Keratinocyte (primary cell): Measurements from ENCODE around the gene BCL2L1. TPM values are rescaled to one million over a fixed set of nuclear protein-coding genes. Genes with fewer than 3 reads are reported as not detected.

ENCODE experiments used
- DNase-seq: peaks from one replicate; pipeline ENCODE4 v3.0.0-alpha.2; 2011; ENCODE audit warnings: low read depth, missing footprints, low spot score
- FAIRE-seq: peaks from 2 replicates; lab custom pipeline; 2011; peaks lifted over from hg19 to GRCh38; lab: Jason Lieb, UNC
- H2AFZ ChIP-seq: 2 replicates; pipeline ENCODE4 v1.6.0; 2012; ENCODE audit warnings: low read length, control low read depth, inconsistent platforms; ENCODE audit not compliant: control insufficient read depth
- H3K27ac ChIP-seq: 2 replicates; pipeline ENCODE4 v1.5.1; 2011; ENCODE audit warnings: low read length; ENCODE audit not compliant: control insufficient read depth, insufficient read depth
- H3K27me3 ChIP-seq: 3 replicates; pipeline ENCODE4 v1.6.0; 2011; ENCODE audit warnings: low read length; ENCODE audit not compliant: control insufficient read depth, insufficient read depth; ENCODE audit errors: extremely low read depth
- H3K36me3 ChIP-seq, 2 experiments: 2 replicates in 1 of 2; 3 replicates in 1 of 2; pipeline ENCODE4 v1.5.1; 2011; ENCODE audit warnings: low read length in 2 of 2, mild to moderate bottlenecking in 1 of 2; ENCODE audit not compliant: control insufficient read depth in 2 of 2, insufficient read depth in 2 of 2; ENCODE audit errors: extremely low read depth in 1 of 2
- H3K4me1 ChIP-seq: 3 replicates; pipeline ENCODE4 v1.5.1; 2011; ENCODE audit warnings: low read length; ENCODE audit not compliant: control insufficient read depth, insufficient read depth; ENCODE audit errors: extremely low read depth
- H3K4me2 ChIP-seq: 3 replicates; pipeline ENCODE4 v1.6.0; 2011; ENCODE audit warnings: low read depth, low read length; ENCODE audit not compliant: control insufficient read depth, insufficient read depth; ENCODE audit errors: extremely low read depth
- H3K4me3 ChIP-seq, 3 experiments: fragments of 200-600 bp in 1 of 3; sonication (generic) in 1 of 3; 2 replicates in 2 of 3; 3 replicates in 1 of 3; pipeline ENCODE4 v1.5.1; 2011 to 2016; ENCODE audit warnings: low read length in 3 of 3, mild to moderate bottlenecking in 3 of 3, control low read depth in 2 of 3, inconsistent platforms in 1 of 3, low read depth in 1 of 3, mixed read lengths in 1 of 3, mixed run types in 1 of 3, moderate library complexity in 1 of 3; ENCODE audit not compliant: control insufficient read depth in 2 of 3, insufficient read depth in 2 of 3; ENCODE audit errors: extremely low read depth in 1 of 3
- H3K79me2 ChIP-seq: 2 replicates; pipeline ENCODE4 v1.6.0; 2012; ENCODE audit warnings: low read length; ENCODE audit not compliant: control insufficient read depth, insufficient read depth
- H3K9ac ChIP-seq: 3 replicates; pipeline ENCODE4 v1.6.0; 2011; ENCODE audit warnings: low read length; ENCODE audit not compliant: control insufficient read depth, insufficient read depth; ENCODE audit errors: extremely low read depth
- H3K9me1 ChIP-seq: 3 replicates; pipeline ENCODE4 v1.6.0; 2011; ENCODE audit warnings: low read length; ENCODE audit not compliant: control insufficient read depth, insufficient read depth; ENCODE audit errors: extremely low read depth
- H3K9me3 ChIP-seq: 2 replicates; pipeline ENCODE4 v1.5.1; 2012; ENCODE audit warnings: low read depth, low read length; ENCODE audit not compliant: control insufficient read depth
- H4K20me1 ChIP-seq: 3 replicates; pipeline ENCODE4 v1.6.0; 2011; ENCODE audit warnings: low read length; ENCODE audit not compliant: control insufficient read depth, insufficient read depth; ENCODE audit errors: extremely low read depth
- EZH2 ChIP-seq: IDR thresholded peaks from one replicate; pipeline ENCODE4 v1.6.1; 2012; ENCODE audit warnings: inconsistent platforms, mild to moderate bottlenecking, low read length, moderate library complexity
- dilution Hi-C: fragments of 300-500 bp; cut with MboI; formaldehyde crosslinking; loops from one replicate; pipeline ENCODE4 v1.7.0; 2020; ENCODE audit warnings: low sequenced_read_pairs; ENCODE audit not compliant: extremely low pct_ligation_motif_present
- polyA plus RNA-seq, 5 experiments: library from polyadenylated mRNA; depleted of rRNA in 3 of 5; stranded (reverse) in 3 of 5; stranded (forward) in 1 of 5; unstranded in 1 of 5; fragments of >200 nt; gene quantifications; 1 replicate in 1 of 5; 2 replicates in 3 of 5; 3 replicates in 1 of 5; pipeline versions ENCODE4 v1.2.1 to v1.2.3, GENCODE V29; 2011 to 2012; ENCODE audit warnings: missing spikeins in 2 of 5, low read depth in 1 of 5, low replicate concordance in 1 of 5
- TF ChIP-seq, protein P1 (sequence below), 3 experiments: IDR thresholded peaks in 1 of 3; conservative IDR thresholded peaks in 1 of 3; optimal IDR thresholded peaks in 1 of 3; 2 replicates in 2 of 3; 3 replicates in 1 of 3; pipeline versions ENCODE3 to v1.5.1; 2011; ENCODE audit warnings: low read length in 3 of 3, mild to moderate bottlenecking in 3 of 3, moderate library complexity in 2 of 3, control low read depth in 1 of 3, inconsistent platforms in 1 of 3; ENCODE audit not compliant: insufficient read depth in 2 of 3; ENCODE audit errors: extremely low read depth in 1 of 3

The BCL2L1 gene
- polyA plus RNA-seq, 1 donor (not counting 4 experiments of a cell fraction or from before 2014, with no cell fraction given) = 109 TPM

DNA sequence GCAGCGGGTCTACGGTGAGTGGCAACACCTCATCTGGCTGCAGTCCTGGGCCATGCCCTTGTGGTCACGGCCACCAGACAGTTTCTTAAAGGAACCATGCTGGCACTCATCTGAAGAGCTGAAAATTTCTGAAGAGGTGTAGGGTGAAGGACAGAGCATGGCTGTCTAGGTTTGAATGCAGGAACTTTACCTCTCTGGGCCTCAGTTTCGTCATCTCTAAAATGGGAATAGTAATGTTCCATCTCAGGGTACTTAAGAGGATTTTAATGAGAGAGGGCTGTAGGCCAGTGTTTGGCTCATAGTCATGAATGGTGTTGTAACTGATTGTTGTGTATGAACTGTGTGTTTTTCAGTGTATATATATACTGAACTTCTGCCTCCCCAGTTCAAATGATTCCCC lies 79.1 kb downstream of the BCL2L1 start:
- Histone ChIP-seq H3K9me1 (no peaks in the 10 kb centered on the region), H3K9ac (no peak overlapping the region), H3K9me3 (no peaks in the 10 kb centered on the region), H3K79me2 (no peaks in the 10 kb centered on the region), H4K20me1 (no peaks in the 10 kb centered on the region), H3K27ac (no peak overlapping the region), H3K4me3 (no peak overlapping the region), H3K4me2 (no peak overlapping the region), H3K36me3 (no peaks in the 10 kb centered on the region), H2AFZ (no peak overlapping the region), H3K4me1 (no peaks in the 10 kb centered on the region), H3K27me3 (peaks cover 7% of the 10 kb centered on the region)
- dilution Hi-C loops = no loop called here
- DNase-seq = no peak
- FAIRE-seq = no peak
- TF ChIP-seq EZH2 = no peak
- TF ChIP-seq, protein P1, sequence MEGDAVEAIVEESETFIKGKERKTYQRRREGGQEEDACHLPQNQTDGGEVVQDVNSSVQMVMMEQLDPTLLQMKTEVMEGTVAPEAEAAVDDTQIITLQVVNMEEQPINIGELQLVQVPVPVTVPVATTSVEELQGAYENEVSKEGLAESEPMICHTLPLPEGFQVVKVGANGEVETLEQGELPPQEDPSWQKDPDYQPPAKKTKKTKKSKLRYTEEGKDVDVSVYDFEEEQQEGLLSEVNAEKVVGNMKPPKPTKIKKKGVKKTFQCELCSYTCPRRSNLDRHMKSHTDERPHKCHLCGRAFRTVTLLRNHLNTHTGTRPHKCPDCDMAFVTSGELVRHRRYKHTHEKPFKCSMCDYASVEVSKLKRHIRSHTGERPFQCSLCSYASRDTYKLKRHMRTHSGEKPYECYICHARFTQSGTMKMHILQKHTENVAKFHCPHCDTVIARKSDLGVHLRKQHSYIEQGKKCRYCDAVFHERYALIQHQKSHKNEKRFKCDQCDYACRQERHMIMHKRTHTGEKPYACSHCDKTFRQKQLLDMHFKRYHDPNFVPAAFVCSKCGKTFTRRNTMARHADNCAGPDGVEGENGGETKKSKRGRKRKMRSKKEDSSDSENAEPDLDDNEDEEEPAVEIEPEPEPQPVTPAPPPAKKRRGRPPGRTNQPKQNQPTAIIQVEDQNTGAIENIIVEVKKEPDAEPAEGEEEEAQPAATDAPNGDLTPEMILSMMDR (optimal IDR thresholded peaks at IDR 0.05 in 1 of 3, IDR thresholded peaks at IDR 0.05 in 1 of 3, conservative IDR thresholded peaks at IDR 0.05 in 1 of 3; ENCODE audit: extremely low read depth in 1 of 3, insufficient read depth in 2 of 3, low read length in 3 of 3) = no peak

DNA sequence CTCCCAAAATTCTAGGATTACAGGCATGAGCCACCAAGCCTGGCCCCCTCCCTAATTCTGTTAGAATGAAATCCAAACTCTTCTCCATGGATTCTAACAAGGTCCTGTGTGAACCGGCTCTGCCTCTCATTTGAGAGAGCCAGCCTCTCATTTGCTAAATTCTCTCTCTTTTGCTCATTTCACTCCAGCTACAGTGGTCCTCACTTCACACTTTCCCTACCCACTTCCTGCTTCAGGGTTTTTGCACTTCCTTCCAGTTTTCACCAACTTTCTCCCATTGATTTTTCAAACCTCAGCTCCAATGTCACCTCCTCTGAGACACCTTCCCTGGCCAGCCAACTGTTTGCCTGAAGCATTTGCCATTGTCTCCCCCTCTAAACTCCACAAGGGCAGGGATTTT lies 79.8 kb downstream of the BCL2L1 start:
- Histone ChIP-seq H3K9me3 (no peaks in the 10 kb centered on the region), H3K9me1 (no peaks in the 10 kb centered on the region), H3K36me3 (no peaks in the 10 kb centered on the region), H3K4me2 (no peak overlapping the region), H3K79me2 (no peaks in the 10 kb centered on the region), H3K4me3 (no peak overlapping the region), H3K27me3 (peaks cover 10% of the 10 kb centered on the region), H4K20me1 (no peaks in the 10 kb centered on the region), H2AFZ (no peak overlapping the region), H3K27ac (no peak overlapping the region), H3K9ac (no peak overlapping the region), H3K4me1 (no peaks in the 10 kb centered on the region)
- DNase-seq (no peak), FAIRE-seq (no peak)
- dilution Hi-C loops = no loop called here
- TF ChIP-seq EZH2 = no peak
- TF ChIP-seq, protein P1 (optimal IDR thresholded peaks at IDR 0.05 in 1 of 3, IDR thresholded peaks at IDR 0.05 in 1 of 3, conservative IDR thresholded peaks at IDR 0.05 in 1 of 3; ENCODE audit: extremely low read depth in 1 of 3, insufficient read depth in 2 of 3, low read length in 3 of 3) = no peak
